Transverse colon (tissue), 4 donors: ENCODE data around the gene DAZAP1. TPM values are rescaled to one million over a fixed set of nuclear protein-coding genes. Genes with fewer than 3 reads are reported as not detected.
A peak's percentile ranks its signal among the peaks of the same experiment; 100 is the strongest.

Experiments
- DNase-seq: peaks from one replicate; pipeline ENCODE4 v3.0.0-alpha.2; 2019
- H3K27ac ChIP-seq, 4 donors: fragments of 200-600 bp; sonication (generic); 2 replicates each; pipeline ENCODE4 v1.5.1; 2016 to 2018; ENCODE audit warnings: inconsistent platforms in 4 of 4
- H3K27me3 ChIP-seq: fragments of 200-600 bp; sonication (generic); 2 replicates; pipeline ENCODE4 v1.5.1; 2017; ENCODE audit warnings: inconsistent platforms
- H3K36me3 ChIP-seq, 4 donors: fragments of 200-600 bp; sonication (generic); 2 replicates each; pipeline ENCODE4 v1.5.1; 2017 to 2019; ENCODE audit warnings: inconsistent platforms in 4 of 4
- H3K4me1 ChIP-seq, 4 donors: fragments of 200-600 bp; sonication (generic); 2 replicates each; pipeline ENCODE4 v1.5.1; 2017 to 2020; ENCODE audit warnings: inconsistent platforms in 4 of 4
- H3K4me3 ChIP-seq, 4 donors: fragments of 200-600 bp; sonication (generic); 1 replicate in 1 of 4; 2 replicates in 3 of 4; pipeline versions ENCODE4 v1.5.1 to v1.6.1; 2017 to 2019; ENCODE audit warnings: inconsistent platforms in 4 of 4
- H3K9me3 ChIP-seq, 2 donors: fragments of 200-600 bp; sonication (generic); 2 replicates each; pipeline ENCODE4 v1.5.1; 2017 to 2019; ENCODE audit warnings: inconsistent platforms in 2 of 2
- CTCF ChIP-seq, 5 experiments: fragments of 200-600 bp in 3 of 5; fragments of 450-650 bp in 2 of 5; sonication (generic) in 3 of 5; IDR thresholded peaks; 1 replicate in 2 of 5; 2 replicates in 3 of 5; pipeline ENCODE4 v1.5.1; 2016 to 2017; ENCODE audit warnings: antibody characterized with exemption in 5 of 5, inconsistent platforms in 3 of 5, mild to moderate bottlenecking in 2 of 5, moderate library complexity in 1 of 5
- EP300 ChIP-seq: sonication (generic); formaldehyde crosslinking; IDR thresholded peaks from one replicate; pipeline ENCODE4 v1.6.1; 2017; ENCODE audit warnings: antibody characterized with exemption, low read depth
- POLR2A ChIP-seq: fragments of 450-650 bp; IDR thresholded peaks from one replicate; pipeline ENCODE4 v1.6.1; 2016; ENCODE audit warnings: antibody characterized with exemption, mild to moderate bottlenecking, moderate library complexity
- POLR2AphosphoS5 ChIP-seq, 3 donors: sonication (generic); formaldehyde crosslinking; IDR thresholded peaks; one replicate each; pipeline ENCODE4 v1.6.1; 2016; ENCODE audit warnings: antibody characterized with exemption in 3 of 3
- WGBS, 2 donors: methylation state at CpG; one replicate each; pipeline ENCODE4 v1.1.5; 2018; ENCODE audit warnings: low coverage in 1 of 2; 5-methylcytosine and 5-hydroxymethylcytosine counted together
- in situ Hi-C, 4 donors: fragments of 200-750 bp; cut with MboI; loops; one replicate each; pipeline versions ENCODE4 v1.15.0 to v1.15.1; 2017; ENCODE audit warnings: low sequenced_read_pairs in 3 of 4, low pct_ligation_motif_present in 1 of 4, low pct_unique_long_range_greater_than_20kb in 1 of 4
- intact Hi-C: fragments of 100-400 bp; cut with DNase I; formaldehyde crosslinking; loops from one replicate; pipeline ENCODE4 v1.15.1; 2023; ENCODE audit warnings: low total_unique reads
- total RNA-seq, 4 donors: library from RNA; depleted of rRNA; stranded (reverse); fragments of >200 nt; gene quantifications; one replicate each; pipeline ENCODE4 v1.1.0, GENCODE V29; 2016

DAZAP1 gene
- total RNA-seq, 4 donors from 2014 or later = 36.3 to 77.2 (median 41.6) TPM

DNA sequence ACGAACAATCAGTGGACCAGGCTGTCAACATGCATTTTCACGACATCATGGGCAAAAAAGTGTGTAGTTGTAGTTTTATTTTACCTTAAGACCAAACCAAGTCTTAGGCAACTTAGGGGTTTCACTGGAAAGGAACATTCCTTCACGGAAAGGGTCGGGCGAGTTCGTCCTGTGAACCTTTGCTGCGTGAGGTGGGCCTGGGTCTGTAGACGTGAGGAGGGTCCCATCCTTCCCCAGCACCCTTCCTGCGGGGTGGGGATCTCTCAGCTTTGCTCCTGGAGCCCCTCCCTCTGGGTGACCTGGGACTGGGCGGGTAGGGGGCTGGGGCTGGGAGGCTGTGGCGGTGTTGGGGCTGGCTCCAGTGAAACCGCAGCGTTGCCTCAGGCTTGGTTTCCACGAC, 18.5 kb downstream of the DAZAP1 start:
- intact Hi-C loops (no loop called here), in situ Hi-C loops (no loop called here)
- Histone ChIP-seq H3K36me3 (peaks cover 0 to 52% (median 24%) of the 10 kb centered on the region in 4 donors), H3K27me3 (no peaks in the 10 kb centered on the region), H3K27ac (no peak overlapping the region), H3K4me3 (no peak overlapping the region), H3K9me3 (no peaks in the 10 kb centered on the region), H3K4me1 (peaks cover 0 to 12% (median 2%) of the 10 kb centered on the region in 4 donors)
- TF ChIP-seq CTCF (IDR thresholded peaks at IDR 0.05) (no peak), EP300 (no peak), POLR2A (no peak), POLR2AphosphoS5 (IDR thresholded peaks at IDR 0.05) (no peak)
- DNase-seq = no peak
- 83 to 92% methylated on average over 2 to 14 of the region's 14 CpGs for WGBS, 2 donors

DNA sequence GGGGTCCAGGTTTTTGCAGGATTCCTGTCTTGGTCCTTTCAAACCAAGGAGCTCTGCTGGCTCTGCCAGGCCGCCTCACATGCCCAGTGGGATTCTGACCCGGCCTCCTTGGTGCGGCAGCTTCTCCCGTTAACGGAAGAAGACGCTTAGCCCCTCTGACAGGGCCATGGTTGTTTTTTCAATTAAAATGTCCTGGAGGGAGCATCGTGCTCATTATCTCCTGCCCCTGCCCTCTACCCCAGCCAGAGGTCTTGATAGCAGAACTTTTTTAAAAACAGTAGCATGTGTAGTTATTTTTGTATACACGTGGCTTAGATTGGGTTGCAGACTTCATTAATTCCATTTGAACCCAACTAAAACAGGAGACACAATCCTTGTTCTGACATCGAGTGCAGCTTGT, 19.4 kb downstream of the DAZAP1 start:
- TF ChIP-seq EP300 = no peak
- no peak for TF ChIP-seq POLR2AphosphoS5 (IDR thresholded peaks at IDR 0.05)
- no peak for TF ChIP-seq CTCF (IDR thresholded peaks at IDR 0.05)
- no peaks in the 10 kb centered on the region for H3K27me3 ChIP-seq
- H3K4me3 ChIP-seq = no peak overlapping the region
- peaks cover 0 to 57% (median 23%) of the 10 kb centered on the region in 4 donors for H3K36me3 ChIP-seq
- WGBS, 2 donors = 87 to 92% methylated on average over 3 to 9 of the region's 9 CpGs
- H3K27ac ChIP-seq = no peak overlapping the region
- DNase-seq = no peak
- H3K9me3 ChIP-seq = no peaks in the 10 kb centered on the region
- intact Hi-C loops = no loop called here
- in situ Hi-C loops = no loop called here
- H3K4me1 ChIP-seq = peaks cover 0 to 12% (median 2%) of the 10 kb centered on the region in 4 donors

- WGBS, 2 donors = 93 to 100% methylated on average over 2 to 27 of the region's 27 CpGs
- DNase-seq = no peak
- Histone ChIP-seq H3K36me3 (peaks cover 0 to 61% (median 27%) of the 10 kb centered on the region in 4 donors), H3K4me1 (peaks cover 0 to 12% (median 2%) of the 10 kb centered on the region in 4 donors), H3K9me3 (no peaks in the 10 kb centered on the region), H3K4me3 (no peak overlapping the region), H3K27me3 (no peaks in the 10 kb centered on the region), H3K27ac (no peak overlapping the region)
- TF ChIP-seq POLR2A (no peak), POLR2AphosphoS5 (IDR thresholded peaks at IDR 0.05) (no peak), CTCF (IDR thresholded peaks at IDR 0.05) (no peak), EP300 (no peak)
- intact Hi-C loops (no loop called here), in situ Hi-C loops (no loop called here)
Measured at GRCh38 chr19:1427221-1427920, 20.0 kb downstream of the DAZAP1 start.

DNA sequence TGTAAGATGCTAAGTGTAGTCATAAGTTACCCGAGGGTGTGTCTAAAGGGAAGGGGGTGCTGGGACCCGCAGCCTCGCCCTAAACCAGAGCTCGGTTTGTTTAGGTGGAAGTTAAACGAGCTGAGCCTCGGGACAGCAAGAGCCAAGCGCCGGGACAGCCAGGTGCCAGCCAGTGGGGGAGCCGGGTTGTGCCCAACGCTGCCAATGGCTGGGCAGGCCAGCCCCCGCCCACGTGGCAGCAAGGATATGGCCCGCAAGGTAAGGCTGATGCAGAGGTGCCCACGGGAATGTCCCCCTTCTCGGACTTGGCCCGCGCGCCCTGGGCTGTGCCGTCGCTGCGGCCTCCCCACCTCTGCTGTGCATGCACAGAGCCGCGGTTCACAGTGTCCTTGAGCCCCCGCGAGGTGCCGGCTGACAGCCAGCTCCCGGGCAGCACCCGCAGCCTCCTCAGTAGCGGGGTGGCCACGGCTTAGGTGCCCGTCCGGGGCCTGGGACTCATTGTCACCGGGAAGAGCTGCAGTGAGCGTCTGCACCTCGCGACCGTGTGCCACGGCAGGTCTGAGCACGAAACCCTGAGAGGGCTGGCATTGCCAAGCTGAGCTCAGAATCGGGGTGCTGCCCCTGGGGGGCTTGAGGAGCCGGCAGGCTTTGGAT, 21.5 kb downstream of the DAZAP1 start:
- Histone ChIP-seq H3K27me3 (no peaks in the 10 kb centered on the region), H3K27ac (peak overlapping the region in 1 of 4 donors; percentile 28), H3K36me3 (peaks cover 0 to 59% (median 27%) of the 10 kb centered on the region in 4 donors), H3K4me1 (peaks cover 0 to 9% (median under 1%) of the 10 kb centered on the region in 4 donors), H3K9me3 (no peaks in the 10 kb centered on the region), H3K4me3 (no peak overlapping the region)
- in situ Hi-C loops = no loop called here
- DNase-seq = no peak
- TF ChIP-seq POLR2AphosphoS5 (IDR thresholded peaks at IDR 0.05) (no peak), CTCF (IDR thresholded peaks at IDR 0.05) (no peak), POLR2A (no peak), EP300 (no peak)
- intact Hi-C loops = no loop called here
- 86 to 90% methylated on average over 4 to 30 of the region's 41 CpGs for WGBS, 2 donors
